Measurements from ENCODE around the gene RAMP1. TPM values are rescaled to one million over a fixed set of nuclear protein-coding genes. Genes with fewer than 3 reads are reported as not detected.

Gene RAMP1
- total RNA-seq, 4 donors from 2014 or later = 28.7 to 168 (median 71.8) TPM

DNA sequence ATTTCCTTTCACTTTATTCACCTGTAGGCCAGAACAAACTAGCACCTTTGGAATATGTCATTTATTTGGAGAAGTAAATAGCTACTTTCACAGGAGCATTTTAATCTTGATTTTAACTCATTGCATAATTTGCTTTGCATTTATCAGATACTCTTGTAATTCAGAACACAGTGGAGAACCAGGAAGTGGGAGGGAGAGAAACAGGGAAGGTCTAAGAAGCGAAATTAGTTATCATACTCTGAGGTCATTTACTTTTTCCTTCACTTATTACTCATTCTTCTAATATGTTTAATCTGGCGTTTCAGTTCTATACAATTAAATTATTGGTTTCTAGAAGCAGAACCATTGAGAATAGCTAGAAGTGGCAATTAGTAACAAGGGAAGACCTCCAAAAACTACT, 40.2 kb upstream of the RAMP1 start:
- TF ChIP-seq POLR2A (IDR thresholded peaks at IDR 0.05) = no peak
- TF ChIP-seq, protein P1, sequence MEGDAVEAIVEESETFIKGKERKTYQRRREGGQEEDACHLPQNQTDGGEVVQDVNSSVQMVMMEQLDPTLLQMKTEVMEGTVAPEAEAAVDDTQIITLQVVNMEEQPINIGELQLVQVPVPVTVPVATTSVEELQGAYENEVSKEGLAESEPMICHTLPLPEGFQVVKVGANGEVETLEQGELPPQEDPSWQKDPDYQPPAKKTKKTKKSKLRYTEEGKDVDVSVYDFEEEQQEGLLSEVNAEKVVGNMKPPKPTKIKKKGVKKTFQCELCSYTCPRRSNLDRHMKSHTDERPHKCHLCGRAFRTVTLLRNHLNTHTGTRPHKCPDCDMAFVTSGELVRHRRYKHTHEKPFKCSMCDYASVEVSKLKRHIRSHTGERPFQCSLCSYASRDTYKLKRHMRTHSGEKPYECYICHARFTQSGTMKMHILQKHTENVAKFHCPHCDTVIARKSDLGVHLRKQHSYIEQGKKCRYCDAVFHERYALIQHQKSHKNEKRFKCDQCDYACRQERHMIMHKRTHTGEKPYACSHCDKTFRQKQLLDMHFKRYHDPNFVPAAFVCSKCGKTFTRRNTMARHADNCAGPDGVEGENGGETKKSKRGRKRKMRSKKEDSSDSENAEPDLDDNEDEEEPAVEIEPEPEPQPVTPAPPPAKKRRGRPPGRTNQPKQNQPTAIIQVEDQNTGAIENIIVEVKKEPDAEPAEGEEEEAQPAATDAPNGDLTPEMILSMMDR (IDR thresholded peaks at IDR 0.05 in 4 of 5, conservative IDR thresholded peaks at IDR 0.05 in 1 of 5) = no peak
- DNase-seq (no peak), ATAC-seq (no peak)
- Histone ChIP-seq H3K27me3 (no peaks in the 10 kb centered on the region), H3K36me3 (no peaks in the 10 kb centered on the region), H3K9me3 (no peaks in the 10 kb centered on the region), H3K4me1 (no peaks in the 10 kb centered on the region), H3K4me3 (no peak overlapping the region), H3K27ac (no peak overlapping the region)
- intact Hi-C loops (cut with DNase I; ENCODE audit: low total_unique reads) (no loop called here), in situ Hi-C loops (cut with MboI; ENCODE audit: low sequenced_read_pairs in 4 of 4) (no loop called here)

- intact Hi-C loops (cut with DNase I; ENCODE audit: low total_unique reads) = no loop called here
- no peak for DNase-seq
- no peaks in the 10 kb centered on the region for H3K9me3 ChIP-seq
- H3K4me3 ChIP-seq = no peak overlapping the region
- in situ Hi-C loops (cut with MboI; ENCODE audit: low sequenced_read_pairs in 4 of 4) = no loop called here
- no peaks in the 10 kb centered on the region for H3K4me1 ChIP-seq
- no peak for ATAC-seq
- no peaks in the 10 kb centered on the region for H3K36me3 ChIP-seq
- no peaks in the 10 kb centered on the region for H3K27me3 ChIP-seq
- no peak overlapping the region for H3K27ac ChIP-seq
- TF ChIP-seq POLR2A (IDR thresholded peaks at IDR 0.05) = no peak
- TF ChIP-seq, protein P1 (IDR thresholded peaks at IDR 0.05 in 4 of 5, conservative IDR thresholded peaks at IDR 0.05 in 1 of 5) = no peak
Measured at GRCh38 chr2:237820421-237820820, 39.0 kb upstream of the RAMP1 start.

GRCh38 chr2:237823544-237823943, 35.9 kb upstream of the RAMP1 start:
- no peak overlapping the region for H3K27ac ChIP-seq
- no peaks in the 10 kb centered on the region for H3K4me1 ChIP-seq
- H3K4me3 ChIP-seq = no peak overlapping the region
- intact Hi-C loops (cut with DNase I; ENCODE audit: low total_unique reads) = no loop called here
- no peaks in the 10 kb centered on the region for H3K9me3 ChIP-seq
- in situ Hi-C loops (cut with MboI; ENCODE audit: low sequenced_read_pairs in 4 of 4) = no loop called here
- H3K27me3 ChIP-seq = no peaks in the 10 kb centered on the region
- H3K36me3 ChIP-seq = no peaks in the 10 kb centered on the region
- no peak for DNase-seq
- no peak for ATAC-seq
- no peak for TF ChIP-seq POLR2A (IDR thresholded peaks at IDR 0.05)
- TF ChIP-seq, protein P1 (IDR thresholded peaks at IDR 0.05 in 4 of 5, conservative IDR thresholded peaks at IDR 0.05 in 1 of 5) = no peak

DNA sequence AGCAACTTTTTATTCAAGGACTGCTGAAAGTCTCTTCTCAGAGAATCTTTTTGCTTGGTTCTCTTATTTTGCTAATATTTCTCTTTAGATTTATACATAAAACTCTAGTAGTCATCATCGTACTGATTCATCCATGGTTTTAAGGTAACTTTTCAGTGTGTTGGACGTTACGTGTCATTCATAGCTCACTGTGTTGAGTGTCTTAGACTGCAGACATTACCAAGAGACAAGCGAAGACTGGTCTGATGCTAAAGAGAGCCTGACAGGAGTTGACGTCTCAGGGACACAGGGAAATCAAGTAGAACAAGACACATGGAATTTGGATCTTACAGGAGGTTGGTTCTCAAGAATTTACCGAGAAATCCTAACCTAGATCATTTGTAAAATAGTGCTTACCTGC, 35.3 kb upstream of the RAMP1 start:
- Histone ChIP-seq H3K4me1 (no peaks in the 10 kb centered on the region), H3K36me3 (no peaks in the 10 kb centered on the region), H3K4me3 (no peak overlapping the region), H3K27me3 (no peaks in the 10 kb centered on the region), H3K27ac (no peak overlapping the region), H3K9me3 (no peaks in the 10 kb centered on the region)
- DNase-seq (no peak), ATAC-seq (no peak)
- intact Hi-C loops (cut with DNase I; ENCODE audit: low total_unique reads) = no loop called here
- TF ChIP-seq, protein P1 (IDR thresholded peaks at IDR 0.05 in 4 of 5, conservative IDR thresholded peaks at IDR 0.05 in 1 of 5) = no peak
- no peak for TF ChIP-seq POLR2A (IDR thresholded peaks at IDR 0.05)
- in situ Hi-C loops (cut with MboI; ENCODE audit: low sequenced_read_pairs in 4 of 4) = no loop called here

DNA sequence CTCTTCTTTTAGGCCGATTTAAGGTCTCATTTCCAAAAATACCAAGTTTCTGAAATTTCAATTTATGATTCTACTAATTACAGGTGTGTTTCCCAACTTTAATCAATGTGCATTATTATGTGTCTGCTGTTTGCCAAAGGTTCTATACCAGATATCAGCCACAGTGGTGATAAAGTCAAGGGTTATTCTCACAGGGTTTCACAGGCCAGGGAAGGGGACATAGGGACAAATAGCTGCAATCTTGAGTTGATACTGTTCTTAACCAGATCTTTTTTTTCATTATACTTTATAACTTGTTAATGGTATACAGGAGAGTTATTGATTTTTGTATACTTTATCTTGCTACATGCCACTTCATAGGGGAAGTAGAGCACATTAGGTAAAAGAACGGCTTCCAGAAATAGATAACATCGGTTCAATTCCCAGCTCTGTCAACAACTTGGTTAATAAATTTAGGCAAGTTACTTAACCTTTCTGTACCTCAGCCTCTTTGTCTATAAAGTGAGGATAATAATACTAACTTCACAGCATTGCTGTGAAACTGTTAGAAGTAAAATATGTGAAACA, 31.9 kb upstream of the RAMP1 start:
- H3K4me1 ChIP-seq = no peaks in the 10 kb centered on the region
- TF ChIP-seq, protein P1 (IDR thresholded peaks at IDR 0.05 in 4 of 5, conservative IDR thresholded peaks at IDR 0.05 in 1 of 5) = no peak
- TF ChIP-seq POLR2A (IDR thresholded peaks at IDR 0.05) = no peak
- DNase-seq (no peak), ATAC-seq (no peak)
- no peaks in the 10 kb centered on the region for H3K27me3 ChIP-seq
- intact Hi-C loops (cut with DNase I; ENCODE audit: low total_unique reads) (no loop called here), in situ Hi-C loops (cut with MboI; ENCODE audit: low sequenced_read_pairs in 4 of 4) (no loop called here)
- no peak overlapping the region for H3K4me3 ChIP-seq
- no peaks in the 10 kb centered on the region for H3K36me3 ChIP-seq
- no peaks in the 10 kb centered on the region for H3K9me3 ChIP-seq
- H3K27ac ChIP-seq = no peak overlapping the region
